Spleen (tissue), 7 donors: ENCODE results near the gene MTMR3.
"Not testable (repeated sequence)": the region's sequence is repeated elsewhere in the genome, so short reads cannot be mapped to it uniquely, and the experiment has no call there.

Experiments
- POLR2A ChIP-seq, 3 donors: fragments of 450-650 bp; IDR thresholded peaks; one replicate each; pipeline ENCODE4 v1.5.1; 2017; ENCODE audit warnings: antibody characterized with exemption in 3 of 3, mild to moderate bottlenecking in 1 of 3
- POLR2AphosphoS5 ChIP-seq, 3 donors: sonication (generic); formaldehyde crosslinking; IDR thresholded peaks; one replicate each; pipeline ENCODE4 v1.5.1; 2017; ENCODE audit warnings: antibody characterized with exemption in 3 of 3
- TF ChIP-seq, protein P1 (sequence below), 11 experiments: fragments of 200-600 bp in 7 of 11; fragments of 450-650 bp in 4 of 11; sonication (generic) in 4 of 11; IDR thresholded peaks in 8 of 11; conservative IDR thresholded peaks in 3 of 11; 1 replicate in 7 of 11; 2 replicates in 4 of 11; pipeline versions ENCODE4 v1.4.0 to v1.8.0; 2016 to 2021; ENCODE audit warnings: antibody characterized with exemption in 11 of 11, inconsistent platforms in 4 of 11, mild to moderate bottlenecking in 1 of 11
- donor health status: DM: no; HTN: no; CAD: no; lungs with moderate emphysema.
- donor health status: DM: no; HTN: no; CAD: no.
- donor health status: DM: no; HTN: no; CAD: no.

DNA sequence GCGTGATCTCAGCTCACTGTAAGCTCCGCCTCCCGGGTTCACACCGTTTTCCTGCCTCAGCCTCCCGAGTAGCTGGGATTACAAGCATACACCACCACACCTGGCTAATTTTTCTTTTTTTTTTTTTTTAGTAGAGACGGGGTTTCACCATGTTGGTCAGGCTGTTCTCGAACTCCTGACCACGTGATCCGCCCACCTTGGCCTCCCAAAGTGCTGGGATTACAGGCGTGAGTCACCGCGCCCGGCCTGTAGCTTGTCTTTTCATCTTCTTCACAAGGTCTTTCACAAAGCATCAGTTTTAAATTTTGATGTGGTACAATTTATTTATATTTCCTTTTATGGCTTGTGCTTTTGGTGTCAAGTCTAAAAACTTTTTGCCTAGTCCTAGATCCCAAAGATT is 17.4 kb upstream of the MTMR3 start:
- TF ChIP-seq, protein P1, sequence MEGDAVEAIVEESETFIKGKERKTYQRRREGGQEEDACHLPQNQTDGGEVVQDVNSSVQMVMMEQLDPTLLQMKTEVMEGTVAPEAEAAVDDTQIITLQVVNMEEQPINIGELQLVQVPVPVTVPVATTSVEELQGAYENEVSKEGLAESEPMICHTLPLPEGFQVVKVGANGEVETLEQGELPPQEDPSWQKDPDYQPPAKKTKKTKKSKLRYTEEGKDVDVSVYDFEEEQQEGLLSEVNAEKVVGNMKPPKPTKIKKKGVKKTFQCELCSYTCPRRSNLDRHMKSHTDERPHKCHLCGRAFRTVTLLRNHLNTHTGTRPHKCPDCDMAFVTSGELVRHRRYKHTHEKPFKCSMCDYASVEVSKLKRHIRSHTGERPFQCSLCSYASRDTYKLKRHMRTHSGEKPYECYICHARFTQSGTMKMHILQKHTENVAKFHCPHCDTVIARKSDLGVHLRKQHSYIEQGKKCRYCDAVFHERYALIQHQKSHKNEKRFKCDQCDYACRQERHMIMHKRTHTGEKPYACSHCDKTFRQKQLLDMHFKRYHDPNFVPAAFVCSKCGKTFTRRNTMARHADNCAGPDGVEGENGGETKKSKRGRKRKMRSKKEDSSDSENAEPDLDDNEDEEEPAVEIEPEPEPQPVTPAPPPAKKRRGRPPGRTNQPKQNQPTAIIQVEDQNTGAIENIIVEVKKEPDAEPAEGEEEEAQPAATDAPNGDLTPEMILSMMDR (IDR thresholded peaks at IDR 0.05 in 8 of 11, conservative IDR thresholded peaks at IDR 0.05 in 3 of 11), result not testable (repeated sequence)
- TF ChIP-seq POLR2A, POLR2AphosphoS5 (IDR thresholded peaks at IDR 0.05): not testable (repeated sequence)
